Right lobe of liver (tissue), 4 donors: ENCODE results near the gene COQ4.

Source experiments
- POLR2A ChIP-seq: fragments of 450-650 bp; IDR thresholded peaks from one replicate; pipeline ENCODE4 v1.6.1; 2017; ENCODE audit warnings: antibody characterized with exemption, mild to moderate bottlenecking
- TF ChIP-seq, protein P1 (sequence below), 4 donors: fragments of 200-600 bp in 3 of 4; fragments of 450-650 bp in 1 of 4; IDR thresholded peaks; one replicate each; pipeline versions ENCODE4 v1.5.1 to v1.8.0; 2016 to 2022; ENCODE audit warnings: antibody characterized with exemption in 4 of 4, mild to moderate bottlenecking in 2 of 4
- donor health status: DM: no; HTN: no; CAD: no.
- donor health status: DM: no; HTN: no; CAD: no.
- donor health status: DM: no; HTN: yes; CAD: no.

DNA sequence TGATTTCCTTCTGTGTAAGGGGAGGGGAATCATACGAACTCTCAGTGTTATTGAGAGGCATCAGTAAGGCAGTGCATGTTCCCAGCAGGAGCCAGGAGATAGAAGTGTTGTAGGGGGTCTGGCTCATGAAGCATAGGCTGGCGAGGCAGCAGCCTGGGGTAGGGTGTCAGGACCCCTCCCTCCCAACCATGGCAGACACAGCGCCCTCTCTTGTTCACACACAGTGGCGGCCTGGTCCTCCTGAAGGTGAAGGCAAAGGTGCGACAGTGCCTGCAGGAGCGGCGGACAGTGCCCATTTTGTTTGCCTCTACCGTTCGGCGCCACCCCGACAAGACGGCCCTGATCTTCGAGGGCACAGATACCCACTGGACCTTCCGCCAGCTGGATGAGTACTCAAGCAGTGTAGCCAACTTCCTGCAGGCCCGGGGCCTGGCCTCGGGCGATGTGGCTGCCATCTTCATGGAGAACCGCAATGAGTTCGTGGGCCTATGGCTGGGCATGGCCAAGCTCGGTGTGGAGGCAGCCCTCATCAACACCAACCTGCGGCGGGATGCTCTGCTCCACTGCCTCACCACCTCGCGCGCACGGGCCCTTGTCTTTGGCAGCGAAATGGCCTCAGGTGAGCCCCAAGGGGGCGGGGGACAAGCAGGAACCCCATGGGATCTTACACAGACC lies 22.4 kb downstream of the COQ4 start:
- TF ChIP-seq, protein P1, sequence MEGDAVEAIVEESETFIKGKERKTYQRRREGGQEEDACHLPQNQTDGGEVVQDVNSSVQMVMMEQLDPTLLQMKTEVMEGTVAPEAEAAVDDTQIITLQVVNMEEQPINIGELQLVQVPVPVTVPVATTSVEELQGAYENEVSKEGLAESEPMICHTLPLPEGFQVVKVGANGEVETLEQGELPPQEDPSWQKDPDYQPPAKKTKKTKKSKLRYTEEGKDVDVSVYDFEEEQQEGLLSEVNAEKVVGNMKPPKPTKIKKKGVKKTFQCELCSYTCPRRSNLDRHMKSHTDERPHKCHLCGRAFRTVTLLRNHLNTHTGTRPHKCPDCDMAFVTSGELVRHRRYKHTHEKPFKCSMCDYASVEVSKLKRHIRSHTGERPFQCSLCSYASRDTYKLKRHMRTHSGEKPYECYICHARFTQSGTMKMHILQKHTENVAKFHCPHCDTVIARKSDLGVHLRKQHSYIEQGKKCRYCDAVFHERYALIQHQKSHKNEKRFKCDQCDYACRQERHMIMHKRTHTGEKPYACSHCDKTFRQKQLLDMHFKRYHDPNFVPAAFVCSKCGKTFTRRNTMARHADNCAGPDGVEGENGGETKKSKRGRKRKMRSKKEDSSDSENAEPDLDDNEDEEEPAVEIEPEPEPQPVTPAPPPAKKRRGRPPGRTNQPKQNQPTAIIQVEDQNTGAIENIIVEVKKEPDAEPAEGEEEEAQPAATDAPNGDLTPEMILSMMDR (IDR thresholded peaks at IDR 0.05) = no peak
- TF ChIP-seq POLR2A = no peak
